SIG-M5 treated with dmso at 0.1 percent for 504 hours (cell line): ENCODE measurements around the gene BANP.
"Not testable (repeated sequence)": the region's sequence is repeated elsewhere in the genome, so short reads cannot be mapped to it uniquely, and the experiment has no call there.

Experiments
- DNase-seq: peaks from one replicate; lab custom pipeline; 2025; ENCODE audit not compliant: unreplicated experiment; lab: John Stamatoyannopoulos, UW

Gene BANP

DNA sequence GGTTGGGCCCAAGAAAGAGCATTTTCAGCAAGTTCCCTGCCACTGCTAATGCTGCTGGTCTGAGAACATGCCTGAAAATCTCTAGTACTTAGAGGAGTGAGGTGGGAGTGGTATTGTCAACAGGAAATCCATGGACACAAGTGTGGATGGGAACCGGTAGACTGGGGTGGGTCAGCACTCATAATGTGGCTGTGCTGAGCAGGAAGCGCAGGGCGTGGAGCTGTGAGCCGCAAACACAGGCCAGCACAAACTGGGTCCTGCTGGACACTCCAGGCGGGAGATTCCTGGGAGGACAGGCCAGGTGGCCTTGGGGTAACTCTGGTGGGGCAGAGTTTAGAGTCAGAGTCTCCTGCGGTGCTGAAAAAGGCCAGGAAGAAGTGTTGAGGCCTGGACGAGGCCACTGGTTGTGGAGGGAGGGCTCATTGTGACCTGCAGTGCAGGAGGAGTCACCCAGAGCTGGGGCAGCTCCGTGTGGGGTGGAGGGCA lies 62.6 kb downstream of the BANP start:
- no peak for DNase-seq

DNA sequence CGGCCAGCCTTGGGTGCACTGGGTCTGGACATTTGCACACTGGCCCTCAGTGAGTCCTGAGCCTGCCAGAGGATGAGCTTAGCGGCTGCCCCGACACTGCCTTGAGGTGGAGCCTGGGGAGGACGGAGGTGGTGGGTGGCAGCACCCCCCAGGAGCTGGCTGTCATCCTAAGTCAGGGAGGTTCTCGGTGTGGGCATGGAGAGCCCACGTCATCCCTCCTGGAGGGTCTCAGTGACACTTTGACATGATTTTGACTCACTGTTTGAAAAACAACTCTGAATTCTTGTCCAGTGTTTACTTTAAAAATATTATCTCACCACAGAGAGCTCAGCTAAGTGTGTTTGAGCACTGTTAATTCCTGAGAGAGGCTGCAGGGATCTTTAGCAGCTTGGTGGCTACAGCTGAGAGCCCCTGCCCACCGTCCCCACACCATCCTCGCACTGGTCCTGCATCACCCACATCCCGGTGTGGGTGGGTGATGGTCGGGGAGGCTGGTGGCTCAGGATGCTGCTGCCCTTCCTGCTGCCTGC lies 63.1 kb downstream of the BANP start:
- no peak for DNase-seq

DNA sequence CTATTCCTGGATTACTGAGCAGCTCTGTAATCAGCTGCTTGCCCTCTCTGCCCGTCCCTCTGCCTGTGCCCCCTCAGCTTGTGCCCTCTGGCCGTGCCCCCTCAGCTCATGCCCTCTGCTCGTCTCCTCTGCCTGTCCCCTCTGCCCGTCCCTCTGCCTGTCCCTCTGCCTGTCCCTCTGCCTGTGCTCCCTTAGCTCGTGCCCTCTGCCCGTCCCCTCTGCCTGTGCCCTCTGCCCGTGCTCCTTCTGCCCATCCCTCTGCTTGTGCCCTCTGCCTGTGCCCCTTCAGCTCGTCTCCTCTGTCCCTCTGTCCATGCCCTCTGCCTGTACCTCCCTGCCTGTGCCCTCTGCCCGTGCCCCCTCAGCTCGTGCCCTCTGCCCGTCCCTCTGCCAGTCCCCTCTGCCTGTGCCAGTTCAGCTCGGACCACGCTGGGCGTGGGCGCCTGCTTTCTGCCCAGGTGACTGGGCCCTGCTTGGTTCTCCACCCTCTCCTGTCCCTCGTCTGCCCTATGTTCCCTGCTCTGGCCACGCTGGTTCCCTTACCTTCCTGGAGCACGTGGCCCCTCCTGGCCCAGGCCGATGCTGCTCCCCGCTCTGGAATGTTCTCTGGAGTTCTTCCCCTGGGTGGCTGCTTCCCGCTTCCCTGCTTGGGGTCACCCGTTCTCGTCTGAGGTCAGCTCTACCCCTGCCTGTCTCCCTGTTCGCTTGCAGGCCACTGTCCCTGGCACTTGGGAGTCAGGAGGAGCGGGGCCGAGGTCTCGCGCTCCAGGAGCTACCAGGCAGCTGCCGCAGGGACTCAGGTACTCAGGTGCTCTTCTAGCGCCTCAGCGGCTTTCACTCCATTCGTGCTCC lies 63.9 kb downstream of the BANP start:
- no peak for DNase-seq

GRCh38 chr16:88015806-88016140 lies 64.5 kb downstream of the BANP start:
- DNase-seq = no peak

DNA sequence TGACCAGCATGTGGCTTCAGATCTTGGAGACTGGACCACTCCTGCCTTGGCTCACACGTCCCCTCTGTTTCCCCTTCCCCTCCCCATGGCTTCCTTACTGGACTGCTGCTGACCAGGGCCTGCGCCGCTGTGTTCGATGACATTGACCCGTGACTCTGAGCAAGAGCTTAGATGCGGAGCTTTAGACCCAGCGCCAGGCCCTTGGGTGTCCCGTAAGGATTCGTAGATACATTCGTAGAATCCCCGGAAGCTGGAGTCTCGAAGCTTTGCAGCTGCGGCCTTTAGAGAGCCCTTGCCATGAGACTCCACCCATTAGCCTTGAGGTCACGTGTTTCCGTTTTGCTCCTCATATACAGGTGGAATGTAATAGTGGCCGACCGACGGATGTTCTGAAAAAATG lies 65.2 kb downstream of the BANP start:
- DNase-seq = not testable (repeated sequence)

DNA sequence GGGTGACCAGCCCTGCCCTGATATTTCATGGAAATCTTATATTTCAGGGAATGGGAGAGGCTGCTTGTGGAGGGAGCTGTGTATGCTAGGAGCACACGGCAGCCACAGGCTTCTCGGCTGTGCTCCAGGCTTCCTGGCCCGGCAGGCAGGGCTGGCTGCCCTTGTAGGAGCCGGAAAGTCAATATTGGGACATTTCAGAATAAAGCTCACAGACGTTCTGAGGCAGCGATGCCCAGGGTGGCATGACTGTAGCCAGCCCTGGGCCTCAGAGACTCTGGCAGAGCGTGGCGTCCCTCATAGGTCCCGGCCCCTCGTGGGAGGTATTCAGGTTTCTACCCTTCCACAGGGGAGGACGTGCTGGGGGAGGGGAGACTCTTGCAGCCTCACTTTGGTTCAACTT lies 65.7 kb downstream of the BANP start:
- no peak for DNase-seq

DNA sequence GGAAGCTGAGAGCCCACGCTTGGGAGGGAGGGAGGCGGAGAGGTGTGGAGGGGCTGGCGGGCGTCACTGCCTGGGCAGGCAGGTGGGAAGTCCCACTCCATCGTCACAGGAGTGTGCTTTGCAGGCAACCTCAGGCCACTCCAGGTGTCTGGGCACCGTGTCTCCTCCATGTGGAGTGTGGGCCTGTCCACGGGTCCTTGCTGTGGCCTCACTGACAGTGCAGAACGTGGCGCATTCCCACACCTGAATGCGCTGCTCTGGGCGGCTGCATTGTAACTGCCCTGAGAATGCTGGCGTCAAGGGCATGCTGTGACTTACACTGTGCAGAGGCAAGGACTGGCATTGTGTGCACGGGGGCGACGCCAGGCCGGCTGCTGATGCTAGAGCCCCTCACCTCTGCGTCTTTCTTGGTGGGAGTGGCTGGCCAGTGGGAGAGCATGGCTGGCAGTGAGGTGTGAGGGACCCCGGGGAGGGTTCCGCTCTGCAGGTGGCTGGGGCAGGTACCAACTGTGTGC lies 66.4 kb downstream of the BANP start:
- DNase-seq = no peak

- not testable (repeated sequence) for DNase-seq
Measured at GRCh38 chr16:88018382-88018781, 67.1 kb downstream of the BANP start.

DNA sequence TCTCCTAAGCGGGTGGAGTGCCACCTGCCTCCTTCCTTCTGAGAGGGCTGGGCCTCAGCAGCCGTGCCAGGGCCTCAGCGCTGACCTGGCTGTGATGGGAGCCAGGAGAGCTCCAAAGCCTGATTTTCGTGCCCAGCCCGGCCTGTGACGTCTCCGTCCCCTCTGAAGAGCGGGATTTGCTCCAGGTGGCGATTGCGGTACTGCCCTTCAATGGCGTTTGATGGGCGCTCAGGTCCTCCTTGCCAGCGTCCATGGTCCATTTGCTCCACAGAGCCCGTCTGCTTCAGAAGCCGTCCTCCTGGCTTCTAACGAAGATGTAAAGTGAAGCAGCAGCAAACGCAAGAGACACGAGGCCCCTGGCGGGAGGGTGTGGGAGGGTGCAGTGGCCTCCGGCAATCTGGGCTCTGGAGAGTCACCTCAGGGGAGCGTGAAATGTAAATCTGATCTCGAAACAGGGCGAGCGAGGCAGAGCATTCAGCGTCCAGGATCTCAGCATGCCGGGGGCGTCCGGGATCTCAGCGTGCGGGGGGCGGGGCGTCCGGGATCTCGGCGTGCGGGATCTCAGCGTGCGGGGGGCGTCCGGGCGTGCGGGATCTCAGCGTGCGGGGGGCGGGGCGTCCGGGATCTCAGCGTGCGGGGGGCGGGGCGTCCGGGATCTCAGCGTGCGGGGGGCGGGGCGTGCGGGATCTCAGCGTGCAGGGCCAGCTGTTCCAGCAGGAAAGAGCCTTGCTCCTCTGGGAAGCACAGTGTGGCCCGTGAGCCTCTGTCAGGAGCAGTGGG lies 68.0 kb downstream of the BANP start:
- not testable (repeated sequence) for DNase-seq

- DNase-seq = no peak
Measured at GRCh38 chr16:88019821-88020515, 68.7 kb downstream of the BANP start.

GRCh38 chr16:88020516-88020885 lies 69.3 kb downstream of the BANP start:
- no peak for DNase-seq

- DNase-seq = not testable (repeated sequence)
Measured at GRCh38 chr16:88021041-88021970, 70.1 kb downstream of the BANP start.

- DNase-seq = no peak
Measured at GRCh38 chr16:88022076-88023042, 71.1 kb downstream of the BANP start.

- no peak for DNase-seq
Measured at GRCh38 chr16:88023366-88023765, 72.1 kb downstream of the BANP start.

DNA sequence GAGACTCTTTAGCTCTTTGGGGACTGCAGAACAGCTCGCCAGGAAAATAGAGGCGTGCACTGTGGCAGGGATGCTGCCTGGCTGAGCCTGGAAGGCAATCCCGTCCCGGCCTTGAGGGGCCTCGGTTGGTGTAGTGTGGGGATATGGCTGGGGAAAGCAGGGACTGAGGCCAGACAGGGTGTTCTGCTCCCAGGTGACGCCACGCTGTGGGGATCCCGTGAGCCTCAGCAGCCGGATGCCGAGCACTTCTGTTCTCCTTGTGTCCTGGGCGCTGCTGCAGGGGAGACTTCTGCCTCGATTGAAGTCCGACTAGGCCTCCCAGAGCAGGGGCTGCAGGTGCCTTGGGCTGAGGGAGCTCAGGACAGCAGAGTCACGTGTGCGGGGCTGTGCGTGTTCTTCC lies 72.6 kb downstream of the BANP start:
- no peak for DNase-seq

DNA sequence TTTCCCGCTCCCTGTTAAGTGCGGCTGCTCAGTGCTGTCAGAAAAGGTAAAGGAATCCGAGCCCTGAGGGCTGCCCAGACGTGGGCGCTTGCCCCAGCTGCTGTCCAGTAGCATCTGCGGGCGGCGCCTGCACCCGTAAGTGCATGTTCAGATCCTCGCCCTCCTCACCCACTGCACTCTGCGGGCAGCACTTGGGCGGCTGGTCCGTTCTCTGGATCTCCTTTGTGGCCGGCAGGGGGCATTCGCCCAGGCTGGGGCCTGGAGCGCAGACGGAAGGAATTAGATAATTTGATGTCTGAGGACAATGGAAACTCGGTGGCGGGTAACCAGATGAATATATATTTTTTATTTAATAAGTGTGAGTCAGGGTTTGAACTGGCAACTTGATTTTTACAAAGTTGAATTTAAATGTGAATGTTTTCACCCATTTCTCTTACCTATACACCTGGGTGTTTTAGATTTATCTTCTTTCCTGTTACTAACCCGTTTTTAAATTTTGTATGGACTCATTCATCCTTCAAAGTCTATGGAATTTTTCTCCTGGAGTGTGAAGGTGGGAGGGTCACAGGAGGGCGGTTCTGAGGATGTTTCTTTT lies 73.4 kb downstream of the BANP start:
- peak; percentile 2 for DNase-seq

GRCh38 chr16:88025086-88025492 lies 73.9 kb downstream of the BANP start:
- DNase-seq = peak; percentile 83

- not testable (repeated sequence) for DNase-seq
Measured at GRCh38 chr16:88025828-88026555, 74.8 kb downstream of the BANP start.
